K562 (cell line): ENCODE data around the gene SLC34A3. TPM values are rescaled to one million over a fixed set of nuclear protein-coding genes. Genes with fewer than 3 reads are reported as not detected.
A peak's percentile ranks its signal among the peaks of the same experiment; 100 is the strongest.

Source experiments
- ARID3B ChIP-seq: fragments of 250-450 bp; sonication (Bioruptor Pico); IDR thresholded peaks from 2 replicates; pipeline ENCODE4 v1.4.0; 2020; ENCODE audit warnings: borderline replicate concordance
- ATF7 ChIP-seq: fragments of 450-650 bp; IDR thresholded peaks from 2 replicates; pipeline ENCODE4 v1.7.1; 2014; ENCODE audit warnings: mild to moderate bottlenecking, moderate library complexity
- CBX3 ChIP-seq, 2 experiments: IDR thresholded peaks; 1 replicate in 1 of 2; 2 replicates in 1 of 2; pipeline ENCODE4 v1.6.1; 2012; ENCODE audit warnings: inconsistent platforms in 2 of 2, low read length in 2 of 2, borderline replicate concordance in 1 of 2, control low read depth in 1 of 2
- GABPA ChIP-seq: fragments of 200-800 bp; sonication (Bioruptor generic); conservative IDR thresholded peaks from 2 replicates; pipeline ENCODE4 v1.6.1; 2016; ENCODE audit warnings: low read depth, missing genetic modification characterization, missing compliant biosample characterization
- HNRNPK ChIP-seq: fragments of 200-400 bp; formaldehyde crosslinking; IDR thresholded peaks from one replicate; pipeline ENCODE4 v1.6.1; 2018; ENCODE audit warnings: mild to moderate bottlenecking, low read depth, low read length; ENCODE audit not compliant: poor library complexity, severe bottlenecking
- JUND ChIP-seq, 2 experiments: IDR thresholded peaks; 2 replicates in 1 of 2; 3 replicates in 1 of 2; pipeline ENCODE4 v1.6.1; 2011; ENCODE audit warnings: borderline replicate concordance in 2 of 2, low read depth in 2 of 2, low read length in 2 of 2, improper control_type of control experiment in 1 of 2, missing biosample characterization in 1 of 2, missing genetic modification characterization in 1 of 2, missing genetic modification reagents in 1 of 2
- L3MBTL2 ChIP-seq: fragments of 450-650 bp; IDR thresholded peaks from 2 replicates; pipeline ENCODE4 v1.6.1; 2016; ENCODE audit warnings: mild to moderate bottlenecking, moderate library complexity
- MECOM ChIP-seq: fragments of 250-450 bp; sonication (Bioruptor Pico); IDR thresholded peaks from 2 replicates; pipeline ENCODE4 v1.8.0; 2022; ENCODE audit warnings: inconsistent platforms
- MEF2A ChIP-seq: IDR thresholded peaks from 2 replicates; pipeline ENCODE4 v1.6.1; 2011; ENCODE audit warnings: low read depth, mild to moderate bottlenecking, low read length, moderate library complexity; ENCODE audit not compliant: control insufficient read depth
- NELFE ChIP-seq: IDR thresholded peaks from 2 replicates; pipeline ENCODE4 v1.6.1; 2011; ENCODE audit warnings: mild to moderate bottlenecking; ENCODE audit not compliant: insufficient read depth, insufficient read length
- NR0B1 ChIP-seq: fragments of 450-650 bp; IDR thresholded peaks from one replicate; pipeline ENCODE4 v1.6.1; 2018; ENCODE audit warnings: mild to moderate bottlenecking, moderate library complexity; ENCODE audit not compliant: partially characterized antibody
- RBM15 ChIP-seq: fragments of 200-400 bp; formaldehyde crosslinking; IDR thresholded peaks from 2 replicates; pipeline ENCODE4 v1.6.1; 2018; ENCODE audit warnings: mild to moderate bottlenecking, low read length, moderate library complexity; ENCODE audit not compliant: insufficient read depth
- SOX6 ChIP-seq: fragments of 450-650 bp; IDR thresholded peaks from 2 replicates; pipeline ENCODE4 v1.6.1; 2014; ENCODE audit warnings: mild to moderate bottlenecking
- THRAP3 ChIP-seq: fragments of 450-650 bp; IDR thresholded peaks from 2 replicates; pipeline ENCODE4 v1.6.1; 2016; ENCODE audit warnings: mild to moderate bottlenecking, inconsistent platforms, borderline replicate concordance
- ZBTB11 ChIP-seq, 3 experiments: fragments of 200-800 bp in 1 of 3; fragments of 250-450 bp in 1 of 3; fragments of 450-650 bp in 1 of 3; sonication (Bioruptor Pico) in 1 of 3; sonication (Bioruptor generic) in 1 of 3; formaldehyde crosslinking in 1 of 3; IDR thresholded peaks; 2 replicates each; pipeline versions ENCODE4 v1.6.1 to v1.8.0; 2016 to 2022; ENCODE audit warnings: mild to moderate bottlenecking in 2 of 3, missing genetic modification characterization in 2 of 3, missing compliant biosample characterization in 1 of 3, moderate library complexity in 1 of 3
- ZKSCAN3 ChIP-seq: fragments of 250-450 bp; sonication (Bioruptor Pico); IDR thresholded peaks from 2 replicates; pipeline ENCODE4 v1.4.0; 2020
- ZNF232 ChIP-seq: sonication (generic); formaldehyde crosslinking; IDR thresholded peaks from 2 replicates; pipeline ENCODE4 v1.8.0; 2022; ENCODE audit warnings: mild to moderate bottlenecking, missing genetic modification reagents
- ZSCAN32 ChIP-seq: fragments of 450-650 bp; formaldehyde crosslinking; IDR thresholded peaks from 2 replicates; pipeline ENCODE4 v1.4.0; 2020; ENCODE audit warnings: mild to moderate bottlenecking, moderate library complexity
- polyA plus RNA-seq, 8 experiments: library from polyadenylated mRNA; depleted of rRNA in 4 of 8; stranded (reverse) in 5 of 8; unstranded in 3 of 8; fragments of >200 nt; fragmentation: Nextera tagmentation in 2 of 8; fragmentation: Illumina TruSeq in 1 of 8; extraction: Ambion mirVana in 2 of 8; extraction: Trizol in 1 of 8; gene quantifications; 2 replicates each; pipeline versions ENCODE4 v1.2.1 to v1.2.3, GENCODE V29; 2011 to 2014; ENCODE audit warnings: inconsistent platforms in 1 of 8, missing spikeins in 1 of 8
- total RNA-seq, 7 experiments: library from RNA; depleted of rRNA in 6 of 7; stranded (reverse); fragments of >200 nt in 6 of 7; fragmentation: Illumina TruSeq in 2 of 7; extraction: Trizol in 2 of 7; gene quantifications; 2 replicates each; pipeline versions ENCODE4 v1.2.1 to v1.2.3, GENCODE V29; 2011 to 2021; ENCODE audit warnings: low replicate concordance in 1 of 7
- TF ChIP-seq, protein P1 (sequence below), 3 experiments: fragments of 200-800 bp in 1 of 3; sonication (Bioruptor generic) in 1 of 3; sonication (generic) in 1 of 3; formaldehyde crosslinking in 1 of 3; IDR thresholded peaks; 2 replicates each; pipeline versions ENCODE4 v1.6.1 to v1.8.0; 2016 to 2022; ENCODE audit warnings: mild to moderate bottlenecking in 2 of 3, missing compliant biosample characterization in 2 of 3, missing genetic modification characterization in 2 of 3, missing genetic modification reagents in 1 of 3

Gene SLC34A3
- total and polyA plus RNA-seq, 9 of the 15 experiments (the other 6 are each of a cell fraction or from before 2014, with no cell fraction given): not detected

- TF ChIP-seq JUND (IDR thresholded peaks at IDR 0.05; ENCODE audit: borderline replicate concordance, low read depth, low read length) (0 out of 2 replicates have a peak, but pooled peaks have one; percentile 4), JUND (tag; IDR thresholded peaks at IDR 0.05; ENCODE audit: borderline replicate concordance, low read depth, low read length) (no peak), ZKSCAN3 (CRISPR knock-in tag) (no peak), HNRNPK (peak; percentile 7), RBM15 (no peak), MECOM (no peak), GABPA (tag) (no peak), ARID3B (peak; percentile 92; the same call in 1 of the 2 replicates), CBX3 (IDR thresholded peaks at IDR 0.05; ENCODE audit: borderline replicate concordance in 1 of 2, low read length in 2 of 2) (peak in 1 of 2 experiments; percentile 68; a peak in 2 of 3 replicates), ZNF232 (CRISPR knock-in tag) (peak; percentile 81; the same call in 1 of the 2 replicates), ZSCAN32 (CRISPR knock-in tag) (no peak), SOX6 (peak; percentile 58), THRAP3 (no peak), ZBTB11 (CRISPR knock-in tag; IDR thresholded peaks at IDR 0.05) (peak in 1 of 3 experiments; percentile 23; a peak in 1 of 6 replicates), L3MBTL2 (peak; percentile 99), ATF7 (peak; percentile 71; the same call in 1 of the 2 replicates), NR0B1 (no peak), MEF2A (no peak), NELFE (no peak)
- TF ChIP-seq, protein P1, sequence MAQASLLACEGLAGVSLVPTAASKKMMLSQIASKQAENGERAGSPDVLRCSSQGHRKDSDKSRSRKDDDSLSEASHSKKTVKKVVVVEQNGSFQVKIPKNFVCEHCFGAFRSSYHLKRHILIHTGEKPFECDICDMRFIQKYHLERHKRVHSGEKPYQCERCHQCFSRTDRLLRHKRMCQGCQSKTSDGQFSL (CRISPR knock-in tag; IDR thresholded peaks at IDR 0.05): peak; percentile 43; the same call in 1 of the 2 replicates
- TF ChIP-seq, protein P1 (tag; IDR thresholded peaks at IDR 0.05): no peak
Observed at GRCh38 chr9:137240318-137240840, 9.7 kb downstream of the SLC34A3 start (continued).
